ENCODE data around the gene IL15. TPM values are rescaled to one million over a fixed set of nuclear protein-coding genes. Genes with fewer than 3 reads are reported as not detected.

Gene IL15
- total and polyA plus RNA-seq, 2 of the 4 experiments (the other 2 are of a cell fraction) = 5.0 to 5.2 TPM

GRCh38 chr4:141642063-141642462, 5.7 kb downstream of the IL15 start:
- Histone ChIP-seq H3K9ac (ENCODE audit: low read depth, low read length) (no peak overlapping the region), H3K9me3 (ENCODE audit: control insufficient read depth, insufficient read depth, low read length) (no peaks in the 10 kb centered on the region), H3K14ac (replicated peaks; ENCODE audit: low read depth, low read length) (peak overlapping the region; percentile 61; the same call in 1 of the 2 replicates), H3K9me1 (ENCODE audit: insufficient read depth, low read length) (peaks cover 15% of the 10 kb centered on the region), H3K56ac (ENCODE audit: extremely low read depth, insufficient read depth, low read length) (no peak overlapping the region), H4K91ac (ENCODE audit: insufficient read depth, low read depth, low read length) (peak overlapping the region; percentile 6; the same call in 1 of the 2 replicates), H2AFZ (replicated peaks; ENCODE audit: low read length, poor library complexity) (no peak overlapping the region), H4K20me1 (ENCODE audit: insufficient read depth, low read length) (no peaks in the 10 kb centered on the region), H3K4me1 (ENCODE audit: control insufficient read depth, insufficient read depth, low read length) (peaks cover 9% of the 10 kb centered on the region; the same call in 1 of the 2 replicates), H2BK20ac (ENCODE audit: low read depth, low read length) (peak overlapping the region; percentile 43; the same call in 1 of the 2 replicates), H3K27ac (ENCODE audit: insufficient read depth, low read length) (no peak overlapping the region), H3K23ac (ENCODE audit: low read depth, low read length) (peak overlapping the region; percentile 11; the same call in 1 of the 2 replicates), H3K4ac (ENCODE audit: low read depth, low read length) (peak overlapping the region; percentile 49; the same call in 1 of the 2 replicates), H2BK120ac (ENCODE audit: low read depth, low read length) (peak overlapping the region; percentile 60; the same call in 1 of the 2 replicates), H2BK5ac (ENCODE audit: low read depth, low read length, poor library complexity, severe bottlenecking) (peak overlapping the region; percentile 65), H3K36me3 (ENCODE audit: control insufficient read depth, insufficient read depth, low read length) (no peaks in the 10 kb centered on the region), H2AK5ac (ENCODE audit: low read depth, low read length) (peak overlapping the region; percentile 85; the same call in 1 of the 2 replicates), H3K79me1 (ENCODE audit: low read depth in 1 of 2, low read length in 2 of 2) (peaks cover 15 to 44% of the 10 kb centered on the region in 2 experiments), H4K5ac (ENCODE audit: low read depth, low read length) (peak overlapping the region; percentile 41; the same call in 1 of the 2 replicates), H3K27me3 (ENCODE audit: control insufficient read depth, insufficient read depth, low read length) (no peaks in the 10 kb centered on the region), H2AK9ac (replicated peaks; ENCODE audit: low read depth, low read length, poor library complexity) (no peak overlapping the region), H3K18ac (ENCODE audit: low read depth, low read length) (peak overlapping the region; percentile 88; the same call in 1 of the 2 replicates), H2BK15ac (ENCODE audit: low read depth, low read length) (peak overlapping the region; percentile 29; the same call in 2 of the 3 replicates), H4K8ac (ENCODE audit: low read depth in 2 of 2, low read length in 2 of 2) (peak overlapping the region; percentile 39 to 46; a peak in 1 of 4 replicates), H3K4me2 (ENCODE audit: low read depth, low read length) (no peak overlapping the region), H3K4me3 (ENCODE audit: insufficient read depth, low read depth, low read length) (no peak overlapping the region)
- in situ Hi-C loops (cut with MboI; ENCODE audit: low sequenced_read_pairs) (no loop called here), dilution Hi-C loops (cut with HindIII; ENCODE audit: low sequenced_read_pairs, unreplicated experiment) (no loop called here), intact Hi-C loops (cut with micrococcal nuclease) (loop anchor here (5.0 to 10.0 kb wide), 2 partner anchors 417 to 450 kb away; partner anchors contain the start of gene ZNF330)
- ChIA-PET CTCF (no interaction called here), POLR2A (ENCODE audit: unreplicated experiment) (no interaction called here)
- no CpG with 5 or more reads among the region's 3 CpGs for WGBS, 2 experiments (ENCODE audit: extremely low coverage in 2 of 2, insufficient read length in 1 of 2)
- ATAC-seq (ENCODE audit: low read depth) (no peak), DNase-seq (no peak)
- TF ChIP-seq MAFK (IDR thresholded peaks at IDR 0.05; ENCODE audit: low read depth, low read length) = no peak
- TF ChIP-seq CEBPB (IDR thresholded peaks at IDR 0.05; ENCODE audit: low read depth, low read length) = no peak
- no peak for TF ChIP-seq ELK1 (IDR thresholded peaks at IDR 0.05; ENCODE audit: borderline replicate concordance, low read depth, low read length)
- no peak for TF ChIP-seq RCOR1 (IDR thresholded peaks at IDR 0.05; ENCODE audit: insufficient replicate concordance, low read length)
- TF ChIP-seq FOS (IDR thresholded peaks at IDR 0.05; ENCODE audit: low read depth, low read length) = no peak
- TF ChIP-seq POLR2A (IDR thresholded peaks at IDR 0.05; ENCODE audit: low read depth, low read length) = no peak
- no peak for TF ChIP-seq BHLHE40 (IDR thresholded peaks at IDR 0.05; ENCODE audit: low read depth, low read length)
- no peak for TF ChIP-seq SMC3 (IDR thresholded peaks at IDR 0.05; ENCODE audit: low read depth, low read length)
- TF ChIP-seq CTCF (conservative IDR thresholded peaks at IDR 0.05; ENCODE audit: low read depth, low read length) = no peak
- TF ChIP-seq NFE2L2 (IDR thresholded peaks at IDR 0.05; ENCODE audit: low read depth, low read length) = no peak
- TF ChIP-seq MXI1 (IDR thresholded peaks at IDR 0.05; ENCODE audit: borderline replicate concordance, low read depth, low read length) = no peak
- TF ChIP-seq RAD21 (IDR thresholded peaks at IDR 0.05; ENCODE audit: low read length) = no peak
- TF ChIP-seq RFX5 (IDR thresholded peaks at IDR 0.05; ENCODE audit: low read depth, low read length) = no peak
- TF ChIP-seq USF2 (IDR thresholded peaks at IDR 0.05; ENCODE audit: low read depth, low read length) = no peak
- TF ChIP-seq CHD1 (IDR thresholded peaks at IDR 0.05; ENCODE audit: low read depth, low read length) = no peak
- TF ChIP-seq MAZ (IDR thresholded peaks at IDR 0.05; ENCODE audit: borderline replicate concordance, low read depth, low read length) = no peak
- BruUV-seq (replicated peaks) = no TSS peak

Data from IMR-90 (cell line).